SK-N-SH (cell line): ENCODE measurements around the gene AOAH. TPM values are rescaled to one million over a fixed set of nuclear protein-coding genes. Genes with fewer than 3 reads are reported as not detected.

Experiments
- CTCF ChIA-PET: fragments of 300-600, 350-600 bp; formaldehyde crosslinking; extraction: SDS; loops from one replicate; lab custom pipeline; 2021; lab: Yijun Ruan, JAX
- POLR2A ChIA-PET: fragments of 350-600 bp; sonication (Branson Sonifier 250); formaldehyde crosslinking; extraction: SDS; loops from one replicate; lab custom pipeline; 2020; ENCODE audit warnings: antibody characterized with exemption, inconsistent platforms; lab: Yijun Ruan, JAX
- DNase-seq: peaks from one replicate; pipeline ENCODE4 v3.0.0; 2012
- H2AFZ ChIP-seq: fragments of 200-600 bp; sonication (generic); 2 replicates; pipeline ENCODE4 v1.8.1; 2016; ENCODE audit warnings: antibody characterized with exemption, mild to moderate bottlenecking, low read depth
- H3F3A ChIP-seq: fragments of 200-600 bp; sonication (generic); replicated peaks from 2 replicates; pipeline ENCODE3; 2016; ENCODE audit warnings: antibody characterized with exemption, mild to moderate bottlenecking; ENCODE audit not compliant: insufficient read depth
- H3K27ac ChIP-seq, 2 experiments: fragments of 200-500 bp in 1 of 2; fragments of 200-600 bp in 1 of 2; sonication (Bioruptor generic) in 1 of 2; sonication (generic), shearing (Covaris generic) in 1 of 2; 2 replicates each; pipeline versions ENCODE4 v1.5.1 to v1.6.1; 2014 to 2016; ENCODE audit warnings: low read depth in 2 of 2, inconsistent platforms in 1 of 2, low read length in 1 of 2, mild to moderate bottlenecking in 1 of 2, mixed read lengths in 1 of 2
- H3K27me3 ChIP-seq: fragments of 200-600 bp; sonication (generic), shearing (Covaris generic); 2 replicates; pipeline ENCODE4 v1.6.1; 2016; ENCODE audit warnings: mixed run types; ENCODE audit not compliant: insufficient read depth
- H3K36me3 ChIP-seq, 2 experiments: fragments of 200-500 bp in 1 of 2; fragments of 200-600 bp in 1 of 2; sonication (Bioruptor generic) in 1 of 2; sonication (generic) in 1 of 2; replicated peaks in 1 of 2; 2 replicates each; pipeline versions ENCODE3 to v1.5.1; 2014 to 2016; ENCODE audit warnings: low read length in 1 of 2, mild to moderate bottlenecking in 1 of 2; ENCODE audit not compliant: insufficient read depth in 2 of 2, control insufficient read depth in 1 of 2
- H3K4me1 ChIP-seq, 2 experiments: fragments of 200-500 bp in 1 of 2; fragments of 200-600 bp in 1 of 2; sonication (Bioruptor generic) in 1 of 2; sonication (generic), shearing (Covaris generic) in 1 of 2; 2 replicates each; pipeline versions ENCODE4 v1.5.1 to v1.6.1; 2014 to 2016; ENCODE audit warnings: low read depth in 1 of 2, low read length in 1 of 2, mixed run types in 1 of 2; ENCODE audit not compliant: insufficient read depth in 2 of 2, control insufficient read depth in 1 of 2
- H3K4me2 ChIP-seq: fragments of 200-600 bp; sonication (generic), shearing (Covaris generic); 2 replicates; pipeline ENCODE4 v1.6.1; 2017; ENCODE audit warnings: mixed run types
- H3K4me3 ChIP-seq, 2 experiments: fragments of 200-500 bp in 1 of 2; fragments of 200-600 bp in 1 of 2; sonication (Bioruptor generic) in 1 of 2; sonication (generic), shearing (Covaris generic) in 1 of 2; 2 replicates each; pipeline versions ENCODE4 v1.5.1 to v1.8.1; 2014 to 2016; ENCODE audit warnings: low read depth in 2 of 2, inconsistent platforms in 1 of 2, low read length in 1 of 2, mild to moderate bottlenecking in 1 of 2, mixed read lengths in 1 of 2, moderate library complexity in 1 of 2
- H3K79me2 ChIP-seq: fragments of 200-600 bp; sonication (generic); 2 replicates; pipeline ENCODE4 v1.8.1; 2017; ENCODE audit warnings: mild to moderate bottlenecking; ENCODE audit not compliant: insufficient read depth
- H3K9ac ChIP-seq: fragments of 200-600 bp; sonication (generic); 2 replicates; pipeline ENCODE4 v1.6.1; 2017; ENCODE audit warnings: mixed run types
- H3K9me2 ChIP-seq: fragments of 200-600 bp; sonication (generic); 2 replicates; pipeline ENCODE4 v1.6.1; 2017; ENCODE audit warnings: mixed run types
- H3K9me3 ChIP-seq: fragments of 200-600 bp; sonication (generic); 2 replicates; pipeline ENCODE4 v1.6.1; 2017; ENCODE audit warnings: mixed run types, mild to moderate bottlenecking, moderate library complexity
- H4K20me1 ChIP-seq: fragments of 200-600 bp; sonication (generic); 2 replicates; pipeline ENCODE4 v1.6.1; 2017; ENCODE audit warnings: mild to moderate bottlenecking, mixed run types; ENCODE audit not compliant: insufficient read depth
- CHD2 ChIP-seq: fragments of 150-350 bp; IDR thresholded peaks from 2 replicates; pipeline ENCODE4 v1.6.1; 2018; ENCODE audit warnings: low read length; ENCODE audit not compliant: partially characterized antibody
- ELF1 ChIP-seq: IDR thresholded peaks from 2 replicates; pipeline ENCODE4 v1.4.0; 2012
- EZH2phosphoT487 ChIP-seq: fragments of 200-600 bp; sonication (generic); IDR thresholded peaks from 2 replicates; pipeline ENCODE4 v1.6.1; 2017; ENCODE audit warnings: low read depth, mixed run types, mild to moderate bottlenecking, antibody characterized with exemption, moderate library complexity, borderline replicate concordance
- FOXJ3 ChIP-seq: sonication (generic); formaldehyde crosslinking; IDR thresholded peaks from 2 replicates; pipeline ENCODE4 v1.5.1; 2020; ENCODE audit warnings: mild to moderate bottlenecking, missing genetic modification reagents
- FOXM1 ChIP-seq: IDR thresholded peaks from 2 replicates; pipeline ENCODE4 v1.4.0; 2012; ENCODE audit warnings: low read depth, mild to moderate bottlenecking
- GABPA ChIP-seq: IDR thresholded peaks from 2 replicates; pipeline ENCODE4 v1.4.0; 2012; ENCODE audit warnings: low read depth, mild to moderate bottlenecking
- GATA2 ChIP-seq: sonication (generic); formaldehyde crosslinking; IDR thresholded peaks from 2 replicates; pipeline ENCODE4 v1.5.0; 2020; ENCODE audit warnings: mild to moderate bottlenecking, missing genetic modification reagents
- JUND ChIP-seq: IDR thresholded peaks from 2 replicates; pipeline ENCODE4 v1.4.0; 2012
- MEF2A ChIP-seq: IDR thresholded peaks from 2 replicates; pipeline ENCODE4 v1.4.0; 2012; ENCODE audit warnings: low read depth, borderline replicate concordance
- MXI1 ChIP-seq: IDR thresholded peaks from 2 replicates; pipeline ENCODE4 v1.6.1; 2012; ENCODE audit warnings: mild to moderate bottlenecking, low read depth, low read length, improper control_type of control experiment
- NFIC ChIP-seq: IDR thresholded peaks from 2 replicates; pipeline ENCODE4 v1.4.0; 2012; ENCODE audit warnings: borderline replicate concordance
- NRF1 ChIP-seq: IDR thresholded peaks from 2 replicates; pipeline ENCODE4 v1.6.1; 2012; ENCODE audit warnings: low read depth, mild to moderate bottlenecking, low read length
- POLR2AphosphoS5 ChIP-seq: IDR thresholded peaks from 2 replicates; pipeline ENCODE4 v1.6.1; 2012; ENCODE audit warnings: low read depth, low read length
- RCOR1 ChIP-seq: fragments of 150-350 bp; IDR thresholded peaks from 2 replicates; pipeline ENCODE4 v1.6.1; 2017; ENCODE audit warnings: antibody characterized with exemption, low read length
- RFX5 ChIP-seq: IDR thresholded peaks from 2 replicates; pipeline ENCODE4 v1.6.1; 2012; ENCODE audit warnings: mild to moderate bottlenecking, improper control_type of control experiment, low read length
- RXRA ChIP-seq: IDR thresholded peaks from 2 replicates; pipeline ENCODE4 v1.4.0; 2012; ENCODE audit warnings: low read depth, mild to moderate bottlenecking, borderline replicate concordance
- SMC3 ChIP-seq: IDR thresholded peaks from 2 replicates; pipeline ENCODE4 v1.6.1; 2012; ENCODE audit warnings: low read depth, low read length, improper control_type of control experiment
- TAF1 ChIP-seq: IDR thresholded peaks from 2 replicates; pipeline ENCODE4 v1.6.1; 2012; ENCODE audit warnings: low read depth, mild to moderate bottlenecking, low read length, moderate library complexity, borderline replicate concordance
- TCF12 ChIP-seq: IDR thresholded peaks from 2 replicates; pipeline ENCODE4 v1.4.0; 2012
- TEAD4 ChIP-seq: IDR thresholded peaks from 2 replicates; pipeline ENCODE4 v1.4.0; 2012; ENCODE audit warnings: mild to moderate bottlenecking, borderline replicate concordance; ENCODE audit not compliant: insufficient read depth
- YY1 ChIP-seq: IDR thresholded peaks from 2 replicates; pipeline ENCODE4 v1.4.0; 2012; ENCODE audit warnings: low read depth, mild to moderate bottlenecking
- ZBTB33 ChIP-seq: IDR thresholded peaks from 2 replicates; pipeline ENCODE4 v1.4.0; 2012; ENCODE audit warnings: low read depth, borderline replicate concordance
- WGBS: methylation state at CpG from one replicate; pipeline ENCODE4 v1.1.6; 2017; ENCODE audit warnings: low lambda C conversion rate; 5-methylcytosine and 5-hydroxymethylcytosine counted together
- polyA plus RNA-seq, 3 experiments: library from polyadenylated mRNA; depleted of rRNA; stranded (reverse); fragments of >200 nt; gene quantifications; 2 replicates each; pipeline ENCODE4 v1.2.3, GENCODE V29; 2012
- TF ChIP-seq, protein P1 (sequence below): IDR thresholded peaks from 2 replicates; pipeline ENCODE4 v1.4.0; 2012; ENCODE audit warnings: low read depth, borderline replicate concordance
- TF ChIP-seq, protein P2 (sequence below): fragments of 200-600 bp; sonication (generic); IDR thresholded peaks from 2 replicates; pipeline ENCODE4 v1.6.1; 2017; ENCODE audit warnings: antibody characterized with exemption, mild to moderate bottlenecking, moderate library complexity

The AOAH gene
- polyA plus RNA-seq, 1 of the 3 experiments (the other 2 are of a cell fraction): not detected

DNA sequence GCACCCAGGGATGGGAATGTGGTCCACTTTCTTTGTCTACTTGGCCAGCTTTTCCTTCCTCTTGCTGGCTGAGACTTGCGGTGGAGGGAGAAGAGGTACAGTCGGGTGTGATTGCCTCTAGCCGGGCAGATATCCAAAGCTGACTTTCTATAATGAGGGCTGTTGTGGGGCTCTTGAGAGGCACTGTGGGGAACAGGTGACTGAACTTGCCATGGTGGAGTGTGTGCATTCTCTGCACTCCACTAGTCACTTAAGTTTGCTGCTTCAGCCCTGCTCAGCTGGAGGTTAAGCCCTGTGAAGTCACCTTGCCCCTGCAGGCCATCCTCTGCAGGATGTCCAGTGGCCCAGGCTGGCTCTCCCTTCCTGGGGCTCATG lies 116.6 kb downstream of the AOAH start:
- POLR2A ChIA-PET: no interaction called here
- CTCF ChIA-PET: interaction anchor here (0.6 to 1.1 kb wide), 2 partner anchors 24 to 120 kb away, joined by 3 read pairs; no protein-coding TSS in a partner anchor

GRCh38 chr7:36606976-36607720 lies 117.1 kb downstream of the AOAH start:
- CTCF ChIA-PET: interaction anchor here (3.5 kb wide), 1 partner anchor 119 kb away, joined by 15 read pairs; no protein-coding TSS in a partner anchor
- H3K4me3 ChIP-seq: no peak overlapping the region
- peaks cover 6% of the 10 kb centered on the region; the same call in 1 of the 2 replicates for H3K27me3 ChIP-seq
- no peak overlapping the region for H3K27ac ChIP-seq
- peaks cover 0 to 11% of the 10 kb centered on the region in 2 experiments; a peak in 1 of 4 replicates for H3K4me1 ChIP-seq
- no peak overlapping the region for H3K4me2 ChIP-seq
- H3K9me2 ChIP-seq: no peaks in the 10 kb centered on the region
- H4K20me1 ChIP-seq: no peaks in the 10 kb centered on the region
- H3K79me2 ChIP-seq: no peaks in the 10 kb centered on the region
- no peaks in the 10 kb centered on the region for H3K36me3 ChIP-seq
- POLR2A ChIA-PET: no interaction called here
- WGBS: 68% methylated on average over 6 of the region's 6 CpGs
- H3K9me3 ChIP-seq: no peaks in the 10 kb centered on the region
- H2AFZ ChIP-seq: no peak overlapping the region
- no peak overlapping the region for H3K9ac ChIP-seq
- peak; percentile 60 for DNase-seq
- H3F3A ChIP-seq: no peaks in the 10 kb centered on the region
- TF ChIP-seq, protein P1, sequence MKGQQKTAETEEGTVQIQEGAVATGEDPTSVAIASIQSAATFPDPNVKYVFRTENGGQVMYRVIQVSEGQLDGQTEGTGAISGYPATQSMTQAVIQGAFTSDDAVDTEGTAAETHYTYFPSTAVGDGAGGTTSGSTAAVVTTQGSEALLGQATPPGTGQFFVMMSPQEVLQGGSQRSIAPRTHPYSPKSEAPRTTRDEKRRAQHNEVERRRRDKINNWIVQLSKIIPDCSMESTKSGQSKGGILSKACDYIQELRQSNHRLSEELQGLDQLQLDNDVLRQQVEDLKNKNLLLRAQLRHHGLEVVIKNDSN: no peak
- TF ChIP-seq GATA2 (CRISPR knock-in tag): no peak
- TF ChIP-seq ZBTB33: no peak
- TF ChIP-seq TCF12: no peak
- no peak for TF ChIP-seq GABPA
- TF ChIP-seq CHD2: no peak
- TF ChIP-seq RXRA: no peak
- no peak for TF ChIP-seq RFX5
- TF ChIP-seq POLR2AphosphoS5: no peak
- no peak for TF ChIP-seq TAF1
- TF ChIP-seq MXI1: no peak
- TF ChIP-seq NRF1: no peak

More for the DNA sequence above, 116.6 kb downstream of the AOAH start:
- no peak overlapping the region for H3K9ac ChIP-seq
- no peak overlapping the region for H2AFZ ChIP-seq
- no peak overlapping the region for H3K27ac ChIP-seq
- H3K79me2 ChIP-seq: no peaks in the 10 kb centered on the region
- H3K36me3 ChIP-seq: no peaks in the 10 kb centered on the region
- H3K9me3 ChIP-seq: no peaks in the 10 kb centered on the region
- H3K27me3 ChIP-seq: peaks cover 6% of the 10 kb centered on the region; the same call in 1 of the 2 replicates
- WGBS: 91% methylated on average over 3 of the region's 3 CpGs
- peaks cover 0 to 11% of the 10 kb centered on the region in 2 experiments; a peak in 1 of 4 replicates for H3K4me1 ChIP-seq
- H3K4me3 ChIP-seq: no peak overlapping the region
- no peak overlapping the region for H3K4me2 ChIP-seq
- H3K9me2 ChIP-seq: no peaks in the 10 kb centered on the region
- TF ChIP-seq TAF1: no peak
- TF ChIP-seq YY1: no peak
- no peak for TF ChIP-seq EZH2phosphoT487
- TF ChIP-seq TEAD4: no peak
- TF ChIP-seq GABPA: no peak
- no peak for TF ChIP-seq FOXJ3
- TF ChIP-seq RXRA: no peak
- TF ChIP-seq ELF1: no peak
- TF ChIP-seq FOXM1: no peak
- no peak for TF ChIP-seq NFIC
- TF ChIP-seq, protein P1: no peak
- no peak for TF ChIP-seq JUND
- TF ChIP-seq MEF2A: no peak
- TF ChIP-seq, protein P2, sequence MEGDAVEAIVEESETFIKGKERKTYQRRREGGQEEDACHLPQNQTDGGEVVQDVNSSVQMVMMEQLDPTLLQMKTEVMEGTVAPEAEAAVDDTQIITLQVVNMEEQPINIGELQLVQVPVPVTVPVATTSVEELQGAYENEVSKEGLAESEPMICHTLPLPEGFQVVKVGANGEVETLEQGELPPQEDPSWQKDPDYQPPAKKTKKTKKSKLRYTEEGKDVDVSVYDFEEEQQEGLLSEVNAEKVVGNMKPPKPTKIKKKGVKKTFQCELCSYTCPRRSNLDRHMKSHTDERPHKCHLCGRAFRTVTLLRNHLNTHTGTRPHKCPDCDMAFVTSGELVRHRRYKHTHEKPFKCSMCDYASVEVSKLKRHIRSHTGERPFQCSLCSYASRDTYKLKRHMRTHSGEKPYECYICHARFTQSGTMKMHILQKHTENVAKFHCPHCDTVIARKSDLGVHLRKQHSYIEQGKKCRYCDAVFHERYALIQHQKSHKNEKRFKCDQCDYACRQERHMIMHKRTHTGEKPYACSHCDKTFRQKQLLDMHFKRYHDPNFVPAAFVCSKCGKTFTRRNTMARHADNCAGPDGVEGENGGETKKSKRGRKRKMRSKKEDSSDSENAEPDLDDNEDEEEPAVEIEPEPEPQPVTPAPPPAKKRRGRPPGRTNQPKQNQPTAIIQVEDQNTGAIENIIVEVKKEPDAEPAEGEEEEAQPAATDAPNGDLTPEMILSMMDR: no peak
- no peak for TF ChIP-seq RCOR1
- no peak for TF ChIP-seq SMC3
- TF ChIP-seq POLR2AphosphoS5: no peak
- H3F3A ChIP-seq: no peaks in the 10 kb centered on the region
- H4K20me1 ChIP-seq: no peaks in the 10 kb centered on the region
- no peak for DNase-seq
